Endothelial cell of umbilical vein (primary cell): Measurements from ENCODE around the gene BRPF1.

Experiments
- EZH2 ChIP-seq: IDR thresholded peaks from 2 replicates; pipeline ENCODE4 v1.6.1; 2012; ENCODE audit warnings: borderline replicate concordance, low read depth, mild to moderate bottlenecking, moderate library complexity, low read length, inconsistent platforms; ENCODE audit not compliant: severe bottlenecking
- JUN ChIP-seq: IDR thresholded peaks from 2 replicates; pipeline ENCODE4 v1.6.1; 2011; ENCODE audit warnings: borderline replicate concordance, low read depth; ENCODE audit not compliant: insufficient read length, insufficient read depth
- POLR2A ChIP-seq: IDR thresholded peaks from 2 replicates; pipeline ENCODE4 v1.6.1; 2012; ENCODE audit warnings: low read depth, mild to moderate bottlenecking, control low read depth, low read length
- POLR2AphosphoS5 ChIP-seq: IDR thresholded peaks from 2 replicates; pipeline ENCODE4 v1.6.1; 2012; ENCODE audit warnings: low read depth, mild to moderate bottlenecking, control low read depth, low read length, moderate library complexity; ENCODE audit not compliant: insufficient read depth
- TF ChIP-seq, protein P1 (sequence below), 2 donors: IDR thresholded peaks; 1 replicate in 1 of 2; 2 replicates in 1 of 2; pipeline ENCODE4 v1.5.1; 2011; ENCODE audit warnings: low read length in 2 of 2, mild to moderate bottlenecking in 2 of 2, moderate library complexity in 2 of 2, control low read depth in 1 of 2, inconsistent platforms in 1 of 2, low read depth in 1 of 2; ENCODE audit not compliant: insufficient read depth in 1 of 2; ENCODE audit errors: extremely low read depth in 1 of 2
- TF ChIP-seq, protein P2 (sequence below): IDR thresholded peaks from 2 replicates; pipeline ENCODE4 v1.6.1; 2011; ENCODE audit not compliant: insufficient read depth, insufficient read length

DNA sequence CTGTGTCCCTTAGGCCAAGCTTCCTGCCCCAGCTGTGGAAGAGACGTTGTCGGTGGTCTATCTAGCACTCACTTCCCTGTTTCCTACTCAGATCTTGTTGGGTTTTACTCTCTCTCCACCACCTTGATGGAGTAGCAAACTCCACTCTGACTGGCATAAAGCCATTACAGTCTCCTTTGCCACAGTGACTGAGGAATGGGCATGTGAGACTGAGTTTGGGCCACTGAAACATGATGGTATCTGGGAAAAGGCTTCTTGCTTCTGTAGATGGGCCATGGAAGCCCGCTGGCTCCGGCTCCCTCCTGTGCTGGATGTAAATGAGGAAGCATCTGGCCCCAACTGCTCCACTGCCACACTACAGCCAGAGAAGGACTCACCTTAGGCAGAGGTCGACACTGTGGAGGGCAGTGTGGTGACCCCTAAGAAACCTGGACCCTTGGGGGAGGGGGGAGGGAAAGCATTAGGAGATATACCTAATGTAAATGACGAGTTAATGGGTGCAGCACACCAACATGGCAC, 47.6 kb downstream of the BRPF1 start:
- TF ChIP-seq POLR2A (no peak), EZH2 (no peak), JUN (no peak), POLR2AphosphoS5 (no peak)
- TF ChIP-seq, protein P1, sequence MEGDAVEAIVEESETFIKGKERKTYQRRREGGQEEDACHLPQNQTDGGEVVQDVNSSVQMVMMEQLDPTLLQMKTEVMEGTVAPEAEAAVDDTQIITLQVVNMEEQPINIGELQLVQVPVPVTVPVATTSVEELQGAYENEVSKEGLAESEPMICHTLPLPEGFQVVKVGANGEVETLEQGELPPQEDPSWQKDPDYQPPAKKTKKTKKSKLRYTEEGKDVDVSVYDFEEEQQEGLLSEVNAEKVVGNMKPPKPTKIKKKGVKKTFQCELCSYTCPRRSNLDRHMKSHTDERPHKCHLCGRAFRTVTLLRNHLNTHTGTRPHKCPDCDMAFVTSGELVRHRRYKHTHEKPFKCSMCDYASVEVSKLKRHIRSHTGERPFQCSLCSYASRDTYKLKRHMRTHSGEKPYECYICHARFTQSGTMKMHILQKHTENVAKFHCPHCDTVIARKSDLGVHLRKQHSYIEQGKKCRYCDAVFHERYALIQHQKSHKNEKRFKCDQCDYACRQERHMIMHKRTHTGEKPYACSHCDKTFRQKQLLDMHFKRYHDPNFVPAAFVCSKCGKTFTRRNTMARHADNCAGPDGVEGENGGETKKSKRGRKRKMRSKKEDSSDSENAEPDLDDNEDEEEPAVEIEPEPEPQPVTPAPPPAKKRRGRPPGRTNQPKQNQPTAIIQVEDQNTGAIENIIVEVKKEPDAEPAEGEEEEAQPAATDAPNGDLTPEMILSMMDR (IDR thresholded peaks at IDR 0.05; ENCODE audit: extremely low read depth in 1 of 2, insufficient read depth in 1 of 2, low read depth in 1 of 2, low read length in 2 of 2), result no peak
- TF ChIP-seq, protein P2, sequence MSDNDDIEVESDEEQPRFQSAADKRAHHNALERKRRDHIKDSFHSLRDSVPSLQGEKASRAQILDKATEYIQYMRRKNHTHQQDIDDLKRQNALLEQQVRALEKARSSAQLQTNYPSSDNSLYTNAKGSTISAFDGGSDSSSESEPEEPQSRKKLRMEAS, result no peak
